ENCODE measurements around the gene RNF166.

The RNF166 gene

DNA sequence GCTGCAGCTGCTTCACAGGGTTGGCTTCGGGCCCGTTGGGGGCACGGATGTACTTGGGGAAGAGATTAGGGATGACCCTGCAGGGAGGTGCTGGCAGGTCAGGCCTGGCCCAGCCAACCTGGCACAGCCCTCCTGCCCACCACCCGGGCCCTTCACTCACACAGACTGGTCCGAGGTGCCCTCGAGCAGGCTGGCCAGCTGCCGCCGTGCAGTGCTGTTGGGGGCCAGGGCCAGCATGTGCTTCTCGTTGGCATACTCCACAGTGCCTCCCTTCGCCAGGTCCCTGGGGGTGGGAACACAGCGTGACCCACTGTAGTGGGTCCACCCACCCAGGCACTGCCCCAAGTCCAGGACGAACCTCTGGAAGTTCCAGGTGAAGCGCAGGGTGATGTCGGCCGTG is 10.0 kb upstream of the RNF166 start:
- no peak for DNase-seq (ENCODE audit: extremely low read depth, insufficient read length)
- H3K27me3 ChIP-seq (replicated peaks; ENCODE audit: control insufficient read depth, insufficient read depth, low read length) = no peaks in the 10 kb centered on the region
- H3K36me3 ChIP-seq (ENCODE audit: control insufficient read depth, insufficient read depth, low read length) = peaks cover 63% of the 10 kb centered on the region
- TF ChIP-seq, protein P1, sequence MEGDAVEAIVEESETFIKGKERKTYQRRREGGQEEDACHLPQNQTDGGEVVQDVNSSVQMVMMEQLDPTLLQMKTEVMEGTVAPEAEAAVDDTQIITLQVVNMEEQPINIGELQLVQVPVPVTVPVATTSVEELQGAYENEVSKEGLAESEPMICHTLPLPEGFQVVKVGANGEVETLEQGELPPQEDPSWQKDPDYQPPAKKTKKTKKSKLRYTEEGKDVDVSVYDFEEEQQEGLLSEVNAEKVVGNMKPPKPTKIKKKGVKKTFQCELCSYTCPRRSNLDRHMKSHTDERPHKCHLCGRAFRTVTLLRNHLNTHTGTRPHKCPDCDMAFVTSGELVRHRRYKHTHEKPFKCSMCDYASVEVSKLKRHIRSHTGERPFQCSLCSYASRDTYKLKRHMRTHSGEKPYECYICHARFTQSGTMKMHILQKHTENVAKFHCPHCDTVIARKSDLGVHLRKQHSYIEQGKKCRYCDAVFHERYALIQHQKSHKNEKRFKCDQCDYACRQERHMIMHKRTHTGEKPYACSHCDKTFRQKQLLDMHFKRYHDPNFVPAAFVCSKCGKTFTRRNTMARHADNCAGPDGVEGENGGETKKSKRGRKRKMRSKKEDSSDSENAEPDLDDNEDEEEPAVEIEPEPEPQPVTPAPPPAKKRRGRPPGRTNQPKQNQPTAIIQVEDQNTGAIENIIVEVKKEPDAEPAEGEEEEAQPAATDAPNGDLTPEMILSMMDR (IDR thresholded peaks at IDR 0.05; ENCODE audit: insufficient read depth, low read length, poor library complexity, severe bottlenecking) = no peak
- H3K4me3 ChIP-seq (replicated peaks; ENCODE audit: low read depth, low read length) = no peak overlapping the region

DNA sequence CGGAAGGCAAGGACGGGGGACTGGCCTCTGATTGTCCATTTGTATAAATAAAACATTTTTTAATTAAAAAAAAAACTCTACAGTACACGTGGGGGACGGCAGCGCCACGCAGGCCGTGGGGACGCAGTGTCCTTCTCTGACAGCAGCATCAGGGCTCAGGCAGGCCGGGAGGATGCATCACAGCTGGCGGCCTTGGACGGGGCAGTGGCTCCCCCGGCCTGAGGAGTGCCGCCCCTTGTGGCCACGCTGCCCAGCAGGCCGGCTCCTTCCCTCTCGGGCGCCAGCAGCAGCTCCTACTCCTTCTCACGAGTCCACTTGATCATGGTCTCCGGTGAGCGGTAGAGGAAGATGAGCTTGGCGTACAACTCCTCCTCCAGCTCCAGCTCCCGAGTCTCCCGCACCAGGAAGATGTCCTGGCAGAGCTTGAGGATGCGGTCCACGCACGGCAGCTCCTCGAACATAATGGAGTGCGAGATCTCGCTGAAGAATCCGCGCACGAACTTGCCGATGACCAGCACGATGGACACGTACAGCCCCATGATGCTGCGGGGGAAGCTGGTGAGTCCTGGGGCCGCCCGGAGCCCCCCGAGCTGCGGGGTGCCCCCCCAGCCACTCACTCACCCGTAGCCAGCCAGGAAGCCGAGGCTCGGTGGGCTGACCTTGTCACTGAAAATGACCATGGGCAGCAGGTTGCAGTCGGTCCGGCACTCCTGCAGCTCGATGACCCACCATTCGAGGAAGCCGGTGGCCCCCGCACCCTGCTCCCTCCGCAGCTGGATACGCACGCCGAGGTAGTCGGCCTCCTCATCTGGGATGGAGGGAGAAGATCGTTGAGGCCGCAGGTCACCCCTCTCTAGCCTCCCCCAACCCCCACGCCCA is 9.3 kb upstream of the RNF166 start:
- Histone ChIP-seq H3K27me3 (replicated peaks; ENCODE audit: control insufficient read depth, insufficient read depth, low read length) (no peaks in the 10 kb centered on the region), H3K36me3 (ENCODE audit: control insufficient read depth, insufficient read depth, low read length) (peaks cover 58% of the 10 kb centered on the region), H3K4me3 (replicated peaks; ENCODE audit: low read depth, low read length) (no peak overlapping the region)
- TF ChIP-seq, protein P1 (IDR thresholded peaks at IDR 0.05; ENCODE audit: insufficient read depth, low read length, poor library complexity, severe bottlenecking) = no peak
- DNase-seq (ENCODE audit: extremely low read depth, insufficient read length) = no peak

DNA sequence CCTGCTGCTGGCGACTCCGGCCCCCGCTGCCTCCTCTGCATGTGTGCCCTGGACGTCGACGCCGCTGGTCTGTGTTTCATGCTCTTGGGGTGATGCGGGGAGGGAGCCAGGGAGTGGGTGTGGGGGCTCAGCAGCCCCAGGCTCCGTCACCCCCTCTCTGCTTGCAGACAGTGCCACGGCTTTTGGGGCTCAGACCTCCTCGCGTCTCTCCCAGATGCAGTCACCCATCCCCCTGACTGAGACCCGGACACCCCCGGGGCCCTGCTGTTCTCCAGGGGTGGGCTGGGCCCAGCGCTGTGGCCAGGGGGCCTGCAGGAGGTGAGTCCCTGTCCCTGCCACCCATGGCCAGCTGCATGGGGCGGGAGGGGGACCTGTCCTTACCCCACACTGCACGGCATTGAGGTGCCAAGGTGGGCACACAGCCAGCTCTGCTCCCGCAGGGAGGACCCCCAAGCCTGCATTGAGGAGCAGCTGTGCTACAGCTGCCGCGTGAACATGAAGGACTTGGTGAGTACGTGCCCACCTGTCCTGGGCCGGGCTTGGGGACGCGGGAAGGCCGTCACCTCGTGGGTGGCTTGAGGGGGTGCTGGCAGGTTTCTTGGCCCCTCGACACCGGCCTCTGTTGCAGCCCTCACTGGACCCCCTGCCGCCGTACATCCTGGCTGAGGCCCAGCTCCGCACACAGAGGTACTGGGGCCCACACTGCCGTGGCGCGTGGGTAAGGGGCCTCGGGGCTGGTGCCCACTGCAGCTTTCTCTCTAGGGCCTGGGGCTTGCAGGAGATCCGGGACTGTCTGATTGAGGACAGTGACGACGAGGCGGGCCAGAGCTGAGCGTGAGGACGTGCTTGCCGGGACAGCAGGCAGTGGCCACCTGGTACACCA is 8.5 kb upstream of the RNF166 start:
- Histone ChIP-seq H3K36me3 (ENCODE audit: control insufficient read depth, insufficient read depth, low read length) (peaks cover 54% of the 10 kb centered on the region), H3K27me3 (replicated peaks; ENCODE audit: control insufficient read depth, insufficient read depth, low read length) (no peaks in the 10 kb centered on the region), H3K4me3 (replicated peaks; ENCODE audit: low read depth, low read length) (no peak overlapping the region)
- no peak for DNase-seq (ENCODE audit: extremely low read depth, insufficient read length)
- TF ChIP-seq, protein P1 (IDR thresholded peaks at IDR 0.05; ENCODE audit: insufficient read depth, low read length, poor library complexity, severe bottlenecking) = no peak

DNA sequence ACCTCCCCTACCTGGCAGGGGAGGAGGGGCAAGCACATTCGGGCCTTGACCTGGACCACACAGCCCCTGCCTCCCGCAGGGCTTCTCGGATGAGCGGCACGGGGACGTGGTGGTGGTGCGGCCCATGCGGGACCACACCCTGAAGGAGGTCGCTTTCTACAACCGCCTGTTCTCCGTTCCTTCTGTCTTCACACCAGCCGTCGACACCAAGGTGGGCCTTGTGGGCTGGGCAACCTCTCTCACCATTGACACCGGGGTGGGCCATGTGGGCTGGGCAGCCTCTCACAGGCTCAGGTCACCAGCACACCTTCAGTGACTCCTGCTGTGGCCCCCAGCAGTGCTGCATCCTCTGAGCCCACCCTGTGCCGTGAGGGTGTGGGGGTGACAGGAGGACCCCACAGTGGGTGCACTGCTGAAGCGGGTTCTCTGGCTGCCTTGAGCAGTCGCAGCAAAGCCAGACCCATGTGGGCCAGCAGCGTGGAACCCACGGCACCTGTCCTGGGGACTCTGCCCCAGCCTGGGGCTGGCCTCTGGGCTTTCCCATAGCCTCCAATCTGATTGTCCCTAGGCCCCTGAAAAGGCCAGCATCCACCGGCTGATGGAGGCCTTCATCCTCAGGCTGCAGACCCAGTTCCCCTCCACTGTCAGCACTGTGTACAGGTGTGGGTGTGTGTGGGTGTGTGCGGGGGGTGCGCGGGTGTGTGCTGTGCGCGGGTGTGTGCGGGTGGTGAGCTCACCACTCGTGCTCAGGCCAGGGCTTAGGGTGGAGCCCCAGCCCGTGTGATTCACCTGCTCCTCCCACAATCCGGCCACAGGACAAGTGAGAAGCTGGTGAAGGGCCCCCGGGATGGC is 7.6 kb upstream of the RNF166 start:
- TF ChIP-seq, protein P1 (IDR thresholded peaks at IDR 0.05; ENCODE audit: insufficient read depth, low read length, poor library complexity, severe bottlenecking) = no peak
- no peak for DNase-seq (ENCODE audit: extremely low read depth, insufficient read length)
- Histone ChIP-seq H3K36me3 (ENCODE audit: control insufficient read depth, insufficient read depth, low read length) (peaks cover 48% of the 10 kb centered on the region), H3K4me3 (replicated peaks; ENCODE audit: low read depth, low read length) (no peak overlapping the region), H3K27me3 (replicated peaks; ENCODE audit: control insufficient read depth, insufficient read depth, low read length) (no peaks in the 10 kb centered on the region)

DNA sequence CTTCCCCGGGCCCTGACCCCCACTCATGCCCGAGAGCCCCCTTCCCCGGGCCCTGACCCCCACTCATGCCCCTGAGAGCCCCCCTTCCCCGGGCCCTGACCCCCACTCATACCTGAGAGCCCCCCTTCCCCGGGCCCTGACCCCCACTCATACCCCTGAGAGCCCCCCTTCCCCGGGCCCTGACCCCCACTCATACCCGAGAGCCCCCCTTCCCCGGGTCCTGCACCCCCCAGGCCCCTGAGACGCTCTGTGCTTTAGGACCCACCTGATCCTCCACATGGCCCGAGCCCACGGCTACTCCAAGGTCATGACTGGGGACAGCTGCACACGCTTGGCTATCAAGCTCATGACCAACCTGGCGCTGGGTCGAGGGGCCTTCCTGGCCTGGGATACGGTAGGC is 6.8 kb upstream of the RNF166 start:
- TF ChIP-seq, protein P1 (IDR thresholded peaks at IDR 0.05; ENCODE audit: insufficient read depth, low read length, poor library complexity, severe bottlenecking) = no peak
- no peak for DNase-seq (ENCODE audit: extremely low read depth, insufficient read length)
- Histone ChIP-seq H3K4me3 (replicated peaks; ENCODE audit: low read depth, low read length) (no peak overlapping the region), H3K36me3 (ENCODE audit: control insufficient read depth, insufficient read depth, low read length) (peaks cover 43% of the 10 kb centered on the region), H3K27me3 (replicated peaks; ENCODE audit: control insufficient read depth, insufficient read depth, low read length) (no peaks in the 10 kb centered on the region)
